Esophagus squamous epithelium (tissue), 5 donors: ENCODE results near the gene STX1A. TPM values are rescaled to one million over a fixed set of nuclear protein-coding genes. Genes with fewer than 3 reads are reported as not detected.

Source experiments
- DNase-seq: peaks from one replicate; lab custom pipeline; 2025; lab: John Stamatoyannopoulos, UW
- H3K27ac ChIP-seq, 4 donors: fragments of 200-600 bp; sonication (generic); one replicate each; pipeline ENCODE4 v1.5.1; 2016 to 2019; ENCODE audit warnings: mild to moderate bottlenecking in 1 of 4
- H3K27me3 ChIP-seq, 4 donors: fragments of 200-600 bp; sonication (generic); 1 replicate in 3 of 4; 2 replicates in 1 of 4; pipeline versions ENCODE4 v1.5.1 to v1.6.0; 2017 to 2021; ENCODE audit warnings: antibody characterized with exemption in 1 of 4
- H3K36me3 ChIP-seq, 3 donors: fragments of 200-600 bp; sonication (generic); one replicate each; pipeline ENCODE4 v1.5.1; 2016 to 2019
- H3K4me1 ChIP-seq, 3 donors: fragments of 200-600 bp; sonication (generic); one replicate each; pipeline ENCODE4 v1.5.1; 2017 to 2019
- H3K4me3 ChIP-seq, 4 donors: fragments of 200-600 bp; sonication (generic); 1 replicate in 3 of 4; 2 replicates in 1 of 4; pipeline ENCODE4 v1.5.1; 2016 to 2019; ENCODE audit warnings: mild to moderate bottlenecking in 2 of 4, moderate library complexity in 1 of 4
- H3K9me3 ChIP-seq, 3 donors: fragments of 200-600 bp; sonication (generic); one replicate each; pipeline ENCODE4 v1.5.1; 2016 to 2019
- POLR2A ChIP-seq, 4 donors: fragments of 450-650 bp; IDR thresholded peaks; one replicate each; pipeline ENCODE4 v1.6.1; 2017; ENCODE audit warnings: antibody characterized with exemption in 4 of 4, mild to moderate bottlenecking in 4 of 4, moderate library complexity in 3 of 4
- WGBS, 2 donors: methylation state at CpG; one replicate each; pipeline ENCODE4 v1.1.5; 2018; 5-methylcytosine and 5-hydroxymethylcytosine counted together
- intact Hi-C: fragments of 100-400 bp; cut with DNase I; formaldehyde crosslinking; loops from one replicate; pipeline ENCODE4 v1.15.0; 2022
- total RNA-seq, 4 donors: library from RNA; depleted of rRNA; stranded (reverse); fragments of >200 nt; gene quantifications; one replicate each; pipeline ENCODE4 v1.1.0, GENCODE V29; 2016
- TF ChIP-seq, protein P1 (sequence below), 6 experiments: fragments of 450-650 bp in 4 of 6; fragments of 200-600 bp in 2 of 6; sonication (generic) in 2 of 6; IDR thresholded peaks; one replicate each; pipeline ENCODE4 v1.5.1; 2016 to 2019; ENCODE audit warnings: antibody characterized with exemption in 6 of 6, mild to moderate bottlenecking in 4 of 6, moderate library complexity in 4 of 6
- donor health status: DM: yes; HTN: yes; CAD: no.

Gene STX1A
- total RNA-seq, 4 donors from 2014 or later, result 0.94 to 4.0 (median 1.8) TPM

DNA sequence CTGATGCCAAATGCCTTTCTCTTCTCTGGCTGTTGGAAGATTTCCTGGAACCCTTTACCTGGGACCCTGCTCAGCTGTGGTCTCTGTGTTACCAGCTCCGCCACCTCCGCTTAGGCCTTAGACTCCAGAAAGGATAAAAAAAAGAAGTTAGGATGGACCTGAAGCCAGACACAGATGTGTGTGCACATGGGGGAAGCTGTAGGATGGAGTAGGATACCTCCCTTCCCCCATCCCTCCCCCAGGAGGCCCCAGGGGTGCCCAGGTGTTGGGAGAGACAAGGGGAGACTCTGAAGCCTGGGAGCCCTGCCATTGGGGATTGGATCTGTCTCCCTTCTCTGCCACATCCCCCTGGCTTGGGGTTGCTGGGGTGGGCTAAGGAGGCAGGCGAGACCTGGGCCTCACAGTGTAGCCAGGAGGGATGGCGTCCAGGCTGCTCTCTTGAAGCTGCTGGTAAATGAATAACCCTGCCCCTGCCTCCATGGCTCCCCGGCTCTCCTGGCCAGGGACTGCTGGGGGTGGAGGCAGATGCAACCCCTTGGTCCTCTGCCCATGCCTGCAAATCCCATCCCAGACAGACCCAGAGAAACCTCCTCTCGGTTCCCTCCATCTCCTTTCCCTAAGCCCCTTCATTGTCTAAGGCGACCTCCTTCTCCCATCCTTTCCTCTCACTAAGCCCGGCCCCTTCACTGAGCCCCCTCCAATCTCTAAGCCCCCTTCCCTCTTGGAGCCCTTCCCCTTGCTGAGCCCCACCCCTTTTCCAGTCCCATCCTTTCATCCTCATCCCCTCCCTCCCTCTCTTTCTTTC is 42.6 kb upstream of the STX1A start:
- intact Hi-C loops, result no loop called here
- WGBS, 2 donors, result 47 to 60% methylated on average over 5 to 6 of the region's 8 CpGs
- Histone ChIP-seq H3K36me3 (no peaks in the 10 kb centered on the region), H3K4me3 (no peak overlapping the region), H3K27me3 (peaks cover 0 to under 1% (median 0%) of the 10 kb centered on the region in 4 donors), H3K27ac (no peak overlapping the region), H3K9me3 (no peaks in the 10 kb centered on the region), H3K4me1 (no peaks in the 10 kb centered on the region)
- TF ChIP-seq POLR2A (IDR thresholded peaks at IDR 0.05), result no peak
- TF ChIP-seq, protein P1, sequence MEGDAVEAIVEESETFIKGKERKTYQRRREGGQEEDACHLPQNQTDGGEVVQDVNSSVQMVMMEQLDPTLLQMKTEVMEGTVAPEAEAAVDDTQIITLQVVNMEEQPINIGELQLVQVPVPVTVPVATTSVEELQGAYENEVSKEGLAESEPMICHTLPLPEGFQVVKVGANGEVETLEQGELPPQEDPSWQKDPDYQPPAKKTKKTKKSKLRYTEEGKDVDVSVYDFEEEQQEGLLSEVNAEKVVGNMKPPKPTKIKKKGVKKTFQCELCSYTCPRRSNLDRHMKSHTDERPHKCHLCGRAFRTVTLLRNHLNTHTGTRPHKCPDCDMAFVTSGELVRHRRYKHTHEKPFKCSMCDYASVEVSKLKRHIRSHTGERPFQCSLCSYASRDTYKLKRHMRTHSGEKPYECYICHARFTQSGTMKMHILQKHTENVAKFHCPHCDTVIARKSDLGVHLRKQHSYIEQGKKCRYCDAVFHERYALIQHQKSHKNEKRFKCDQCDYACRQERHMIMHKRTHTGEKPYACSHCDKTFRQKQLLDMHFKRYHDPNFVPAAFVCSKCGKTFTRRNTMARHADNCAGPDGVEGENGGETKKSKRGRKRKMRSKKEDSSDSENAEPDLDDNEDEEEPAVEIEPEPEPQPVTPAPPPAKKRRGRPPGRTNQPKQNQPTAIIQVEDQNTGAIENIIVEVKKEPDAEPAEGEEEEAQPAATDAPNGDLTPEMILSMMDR (IDR thresholded peaks at IDR 0.05), result no peak
- no peak for DNase-seq

DNA sequence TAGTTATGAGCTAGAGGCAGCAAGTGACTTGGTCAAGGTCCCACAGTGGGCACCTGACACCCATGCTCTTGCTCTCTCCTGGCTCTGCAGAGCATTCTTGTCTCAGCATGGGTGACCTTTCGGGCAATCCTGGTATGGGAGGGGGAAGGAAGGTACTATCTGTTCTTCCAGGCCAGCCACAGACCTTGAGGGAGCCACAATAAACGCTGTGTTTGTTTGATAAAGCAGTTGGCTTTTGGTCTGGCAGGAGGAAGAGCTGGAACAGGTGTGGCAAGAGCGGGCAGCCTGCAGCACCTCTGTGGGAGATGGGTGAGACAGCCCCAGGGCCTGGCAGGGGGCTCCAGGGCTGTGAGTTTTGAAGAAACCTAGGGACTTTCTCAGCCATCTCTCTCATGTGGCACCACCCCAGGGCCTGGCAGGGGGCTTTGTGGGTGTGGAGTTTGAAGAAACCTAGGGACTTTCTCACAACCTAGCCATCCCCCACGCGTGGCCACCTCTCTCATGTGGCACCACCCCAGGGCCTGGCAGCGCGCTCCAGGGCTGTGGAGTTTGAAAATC is 39.2 kb upstream of the STX1A start:
- Histone ChIP-seq H3K4me1 (no peaks in the 10 kb centered on the region), H3K27ac (peak overlapping the region in 1 of 4 donors; percentile 28), H3K9me3 (no peaks in the 10 kb centered on the region), H3K36me3 (no peaks in the 10 kb centered on the region), H3K4me3 (no peak overlapping the region), H3K27me3 (no peaks in the 10 kb centered on the region)
- intact Hi-C loops, result no loop called here
- DNase-seq, result no peak
- no peak for TF ChIP-seq POLR2A (IDR thresholded peaks at IDR 0.05)
- TF ChIP-seq, protein P1 (IDR thresholded peaks at IDR 0.05), result no peak
- WGBS, 2 donors, result 69 to 100% methylated on average over 1 to 5 of the region's 7 CpGs

DNA sequence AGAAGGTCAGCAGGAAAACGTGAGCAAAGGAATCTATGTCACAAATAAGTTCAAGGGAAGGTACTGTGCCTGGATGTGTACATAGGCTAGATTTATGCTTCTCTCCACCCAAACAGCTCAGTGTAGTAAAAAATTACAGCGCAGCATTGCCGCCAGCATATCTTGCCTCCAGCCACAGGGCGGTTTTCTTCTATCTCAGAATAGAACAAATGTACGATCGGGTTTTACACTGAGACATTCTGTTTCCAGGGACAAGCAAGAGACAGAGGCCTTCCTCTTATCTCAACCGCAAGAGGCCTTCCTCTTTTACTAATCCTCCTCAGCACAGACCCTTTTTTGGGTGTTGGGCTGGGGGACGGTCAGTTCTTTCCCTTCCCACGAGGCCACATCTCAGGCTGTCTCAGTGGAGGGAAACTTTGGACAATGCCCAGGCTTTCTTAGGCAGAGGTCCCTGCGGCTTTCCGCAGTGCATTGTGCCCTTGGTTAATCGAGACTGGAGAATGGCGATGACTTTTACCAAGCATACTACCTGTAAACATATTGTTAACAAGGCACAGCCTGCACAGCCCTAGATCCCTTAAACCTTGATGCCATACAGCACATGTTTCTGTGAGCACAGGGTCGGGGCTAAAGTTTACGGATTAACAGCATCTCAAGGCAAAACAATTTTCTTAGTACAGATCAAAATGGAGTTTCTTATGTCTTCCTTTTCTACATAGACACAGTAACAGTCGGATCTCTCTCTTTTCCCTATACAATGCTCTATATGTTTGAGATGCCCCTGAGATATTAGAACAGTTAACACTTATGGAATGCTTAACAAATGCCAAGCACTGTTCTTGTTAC is 30.7 kb upstream of the STX1A start:
- Histone ChIP-seq H3K4me3 (no peak overlapping the region), H3K27me3 (no peaks in the 10 kb centered on the region), H3K4me1 (peaks cover 0 to 15% (median 0%) of the 10 kb centered on the region in 3 donors), H3K9me3 (no peaks in the 10 kb centered on the region), H3K36me3 (no peaks in the 10 kb centered on the region), H3K27ac (no peak overlapping the region)
- TF ChIP-seq, protein P1 (IDR thresholded peaks at IDR 0.05), result no peak
- no peak for TF ChIP-seq POLR2A (IDR thresholded peaks at IDR 0.05)
- 77 to 85% methylated on average over 12 to 15 of the region's 16 CpGs for WGBS, 2 donors
- intact Hi-C loops, result no loop called here
- no peak for DNase-seq

DNA sequence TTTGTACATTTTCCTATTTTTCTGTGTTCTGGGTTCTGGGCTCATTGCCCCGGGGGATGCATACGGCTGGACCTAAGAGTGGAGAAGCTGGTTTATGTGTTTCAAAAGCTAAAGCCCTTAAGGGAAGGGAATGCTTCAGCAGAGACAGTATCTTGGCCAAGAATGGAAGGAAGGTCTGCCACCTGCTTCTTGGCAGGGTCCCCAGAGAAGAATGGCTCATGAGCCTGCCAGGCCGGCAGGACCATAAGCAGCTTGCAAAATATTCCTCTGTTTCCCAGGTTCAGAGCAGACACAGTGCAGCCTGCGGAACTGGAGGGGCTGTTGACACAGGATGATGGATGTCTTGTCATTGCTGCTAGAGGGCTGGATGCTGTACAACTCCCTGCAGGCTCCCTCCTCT is 26.9 kb upstream of the STX1A start:
- WGBS, 2 donors, result 24 to 31% methylated on average over 4 of the region's 4 CpGs
- Histone ChIP-seq H3K27me3 (no peaks in the 10 kb centered on the region), H3K9me3 (no peaks in the 10 kb centered on the region), H3K27ac (peak overlapping the region in 2 of 4 donors; percentile 15 to 73), H3K36me3 (no peaks in the 10 kb centered on the region), H3K4me1 (peaks cover 11 to 49% (median 23%) of the 10 kb centered on the region in 3 donors), H3K4me3 (no peak overlapping the region)
- TF ChIP-seq POLR2A (IDR thresholded peaks at IDR 0.05), result no peak
- TF ChIP-seq, protein P1 (IDR thresholded peaks at IDR 0.05), result no peak
- DNase-seq, result no peak
- intact Hi-C loops, result no loop called here
